ENCODE data around the gene MPZL2. TPM values are rescaled to one million over a fixed set of nuclear protein-coding genes. Genes with fewer than 3 reads are reported as not detected.

MPZL2 gene
- total and polyA plus RNA-seq, 2 experiments from 2014 or later = 2.6 to 4.2 TPM

GRCh38 chr11:118219732-118220131, 44.4 kb downstream of the MPZL2 start (continued):
- TF ChIP-seq ZNF462 (CRISPR knock-in tag; IDR thresholded peaks at IDR 0.05) (no peak), ZNF331 (CRISPR knock-in tag; IDR thresholded peaks at IDR 0.05; ENCODE audit: low read depth) (no peak), REST (IDR thresholded peaks at IDR 0.05; ENCODE audit: unreplicated experiment) (no peak)

- Mint-ChIP-seq H3K9me3 (no peaks in the 10 kb centered on the region), H3K4me1 (peaks cover 7% of the 10 kb centered on the region), H3K4me3 (no peak overlapping the region), H3K27me3 (ENCODE audit: insufficient read depth, low read depth, poor library complexity) (no peaks in the 10 kb centered on the region), H3K27ac (no peak overlapping the region), H3K36me3 (ENCODE audit: low read depth) (no peaks in the 10 kb centered on the region)
- H3K4me1 ChIP-seq (ENCODE audit: insufficient read depth) = peaks cover 9% of the 10 kb centered on the region; the same call in 1 of the 2 replicates
- H3K9me2 ChIP-seq (ENCODE audit: insufficient read depth) = no peaks in the 10 kb centered on the region
- H3K27ac ChIP-seq (ENCODE audit: low read depth) = no peak overlapping the region
- H2AFZ ChIP-seq = no peak overlapping the region
- DNase-seq (ENCODE audit: low spot score) (no peak), ATAC-seq (no peak)
- H4K20me1 ChIP-seq (replicated peaks; ENCODE audit: insufficient read depth) = no peaks in the 10 kb centered on the region
- H3K79me2 ChIP-seq (replicated peaks; ENCODE audit: insufficient read depth) = no peaks in the 10 kb centered on the region
- TF ChIP-seq CREB1 (CRISPR knock-in tag; IDR thresholded peaks at IDR 0.05; ENCODE audit: low read depth) = no peak
- TF ChIP-seq STAT1 (IDR thresholded peaks at IDR 0.05; ENCODE audit: unreplicated experiment) = no peak
- no peak for TF ChIP-seq ETS1 (IDR thresholded peaks at IDR 0.05)
- H3K36me3 ChIP-seq (ENCODE audit: insufficient read depth) = no peaks in the 10 kb centered on the region
- no peaks in the 10 kb centered on the region for H3K27me3 ChIP-seq (ENCODE audit: insufficient read depth)
- no peak overlapping the region for H3K4me2 ChIP-seq
- H3K4me3 ChIP-seq = no peak overlapping the region
- H3F3A ChIP-seq (replicated peaks; ENCODE audit: low read depth) = no peaks in the 10 kb centered on the region
These were observed 44.9 kb downstream of the MPZL2 start for GRCh38 chr11:118219244-118219643.
